HEK293 (cell line): ENCODE data around the gene TBC1D19.

Experiments used
- CTCF ChIA-PET: fragments of 350-600 bp; formaldehyde crosslinking; extraction: SDS; loops from one replicate; lab custom pipeline; 2021; ENCODE audit warnings: antibody characterized with exemption; lab: Yijun Ruan, JAX
- POLR2A ChIA-PET: fragments of 300-600 bp; formaldehyde crosslinking; extraction: SDS; loops from one replicate; lab custom pipeline; 2020; ENCODE audit warnings: antibody characterized with exemption, inconsistent platforms; lab: Yijun Ruan, JAX
- H3K27ac ChIP-seq: fragments of 200-500 bp; sonication (Bioruptor generic); 2 replicates; pipeline ENCODE4 v1.5.1; 2014; ENCODE audit warnings: low read depth, low read length, control low read depth, inconsistent platforms; ENCODE audit errors: extremely low read depth
- H3K36me3 ChIP-seq, 2 experiments: fragments of 200-500 bp in 1 of 2; sonication (Bioruptor generic) in 1 of 2; 1 replicate in 1 of 2; 2 replicates in 1 of 2; pipeline ENCODE4 v1.5.1; 2014 to 2017; ENCODE audit warnings: inconsistent platforms in 2 of 2, low read length in 2 of 2; ENCODE audit not compliant: control insufficient read depth in 2 of 2, insufficient read depth in 1 of 2
- H3K4me1 ChIP-seq: fragments of 200-500 bp; sonication (Bioruptor generic); 2 replicates; pipeline ENCODE4 v1.5.1; 2014; ENCODE audit warnings: mild to moderate bottlenecking, low read length, inconsistent platforms; ENCODE audit not compliant: control insufficient read depth, insufficient read depth
- H3K4me3 ChIP-seq: 2 replicates; pipeline ENCODE4 v1.5.1; 2011; ENCODE audit warnings: low read depth, mild to moderate bottlenecking, control low read depth, low read length, moderate library complexity
- H3K9me3 ChIP-seq: fragments of 200-500 bp; sonication (Bioruptor generic); 2 replicates; pipeline ENCODE4 v1.5.1; 2014; ENCODE audit warnings: low read depth, low read length, inconsistent platforms; ENCODE audit not compliant: control insufficient read depth, insufficient read depth
- EGR2 ChIP-seq: fragments of 450-650 bp; formaldehyde crosslinking; IDR thresholded peaks from 2 replicates; pipeline ENCODE4 v1.5.1; 2016; ENCODE audit warnings: low read depth, missing biosample characterization, missing genetic modification characterization
- FEZF1 ChIP-seq: fragments of 450-650 bp; formaldehyde crosslinking; IDR thresholded peaks from 2 replicates; pipeline ENCODE4 v1.5.1; 2016; ENCODE audit warnings: missing biosample characterization, missing genetic modification characterization
- HOXD13 ChIP-seq: sonication (generic); formaldehyde crosslinking; IDR thresholded peaks from 2 replicates; pipeline ENCODE4 v1.8.0; 2022; ENCODE audit warnings: missing genetic modification reagents, borderline replicate concordance
- SALL2 ChIP-seq: fragments of 450-650 bp; formaldehyde crosslinking; IDR thresholded peaks from 2 replicates; pipeline ENCODE4 v1.5.0; 2017; ENCODE audit warnings: missing biosample characterization, mild to moderate bottlenecking, missing genetic modification characterization, borderline replicate concordance
- ZBTB21 ChIP-seq: fragments of 450-650 bp; formaldehyde crosslinking; IDR thresholded peaks from 2 replicates; pipeline ENCODE4 v1.5.1; 2017; ENCODE audit warnings: missing biosample characterization, missing genetic modification characterization
- ZBTB48 ChIP-seq: fragments of 450-650 bp; formaldehyde crosslinking; IDR thresholded peaks from 2 replicates; pipeline ENCODE4 v1.5.1; 2016; ENCODE audit warnings: missing biosample characterization, missing genetic modification characterization
- ZNF112 ChIP-seq: fragments of 450-650 bp; formaldehyde crosslinking; IDR thresholded peaks from 2 replicates; pipeline ENCODE4 v1.5.0; 2017; ENCODE audit warnings: missing biosample characterization, missing genetic modification characterization
- ZNF114 ChIP-seq: fragments of 450-650 bp; formaldehyde crosslinking; IDR thresholded peaks from 2 replicates; pipeline ENCODE4 v1.5.0; 2017; ENCODE audit warnings: missing biosample characterization, missing genetic modification characterization
- ZNF202 ChIP-seq: fragments of 450-650 bp; formaldehyde crosslinking; IDR thresholded peaks from 2 replicates; pipeline ENCODE4 v1.5.1; 2016; ENCODE audit warnings: missing biosample characterization, missing genetic modification characterization, borderline replicate concordance
- ZNF223 ChIP-seq: fragments of 450-650 bp; formaldehyde crosslinking; IDR thresholded peaks from 2 replicates; pipeline ENCODE4 v1.5.1; 2016; ENCODE audit warnings: missing biosample characterization, missing genetic modification characterization
- ZNF24 ChIP-seq: fragments of 450-650 bp; formaldehyde crosslinking; IDR thresholded peaks from 2 replicates; pipeline ENCODE4 v1.5.1; 2016; ENCODE audit warnings: missing biosample characterization, missing genetic modification characterization
- ZNF280D ChIP-seq: fragments of 450-650 bp; formaldehyde crosslinking; IDR thresholded peaks from 2 replicates; pipeline ENCODE4 v1.5.1; 2016; ENCODE audit warnings: missing biosample characterization, missing genetic modification characterization
- ZNF292 ChIP-seq: fragments of 450-650 bp; formaldehyde crosslinking; IDR thresholded peaks from 2 replicates; pipeline ENCODE4 v1.5.1; 2016; ENCODE audit warnings: low read depth, missing biosample characterization, missing genetic modification characterization, borderline replicate concordance
- ZNF324 ChIP-seq: fragments of 450-650 bp; formaldehyde crosslinking; IDR thresholded peaks from 2 replicates; pipeline ENCODE4 v1.5.1; 2016; ENCODE audit warnings: missing biosample characterization, missing genetic modification characterization
- ZNF501 ChIP-seq: fragments of 450-650 bp; formaldehyde crosslinking; IDR thresholded peaks from 2 replicates; pipeline ENCODE4 v1.5.1; 2016; ENCODE audit warnings: missing biosample characterization, missing genetic modification characterization
- ZNF521 ChIP-seq: fragments of 450-650 bp; formaldehyde crosslinking; IDR thresholded peaks from 2 replicates; pipeline ENCODE4 v1.5.1; 2017; ENCODE audit warnings: missing biosample characterization, mild to moderate bottlenecking, missing genetic modification characterization
- ZNF580 ChIP-seq: fragments of 450-650 bp; formaldehyde crosslinking; IDR thresholded peaks from 2 replicates; pipeline ENCODE4 v1.5.1; 2016; ENCODE audit warnings: missing biosample characterization, missing genetic modification characterization
- ZNF596 ChIP-seq: fragments of 450-650 bp; IDR thresholded peaks from 2 replicates; pipeline ENCODE4 v1.5.0; 2018; ENCODE audit warnings: missing biosample characterization, mild to moderate bottlenecking, missing genetic modification characterization, moderate library complexity
- ZNF701 ChIP-seq: fragments of 450-650 bp; formaldehyde crosslinking; IDR thresholded peaks from 2 replicates; pipeline ENCODE4 v1.5.1; 2016; ENCODE audit warnings: missing biosample characterization, missing genetic modification characterization
- ZNF747 ChIP-seq: fragments of 450-650 bp; formaldehyde crosslinking; IDR thresholded peaks from 2 replicates; pipeline ENCODE4 v1.5.1; 2016; ENCODE audit warnings: missing biosample characterization, missing genetic modification characterization
- ZNF76 ChIP-seq: fragments of 450-650 bp; formaldehyde crosslinking; IDR thresholded peaks from 2 replicates; pipeline ENCODE4; 2016; ENCODE audit warnings: low read depth, missing biosample characterization, missing genetic modification characterization, borderline replicate concordance
- ZNF830 ChIP-seq: fragments of 450-650 bp; IDR thresholded peaks from 2 replicates; pipeline ENCODE4 v1.5.0; 2018; ENCODE audit warnings: missing biosample characterization, missing genetic modification characterization, low read depth, mild to moderate bottlenecking, moderate library complexity
- ZNF843 ChIP-seq: fragments of 450-650 bp; formaldehyde crosslinking; IDR thresholded peaks from 2 replicates; pipeline ENCODE4 v1.5.1; 2016; ENCODE audit warnings: missing biosample characterization, missing genetic modification characterization
- TF ChIP-seq, protein P1 (sequence below): sonication (generic); formaldehyde crosslinking; IDR thresholded peaks from 2 replicates; pipeline ENCODE4 v1.8.1; 2022; ENCODE audit warnings: mild to moderate bottlenecking, moderate library complexity, missing genetic modification reagents
- TF ChIP-seq, protein P2 (sequence below): fragments of 450-650 bp; formaldehyde crosslinking; IDR thresholded peaks from 2 replicates; pipeline ENCODE4 v1.5.1; 2016; ENCODE audit warnings: missing biosample characterization, missing genetic modification characterization, low read depth
- TF ChIP-seq, protein P3 (sequence below): fragments of 450-650 bp; formaldehyde crosslinking; IDR thresholded peaks from 2 replicates; pipeline ENCODE4 v1.5.1; 2017; ENCODE audit warnings: missing biosample characterization, missing genetic modification characterization

TBC1D19 gene

DNA sequence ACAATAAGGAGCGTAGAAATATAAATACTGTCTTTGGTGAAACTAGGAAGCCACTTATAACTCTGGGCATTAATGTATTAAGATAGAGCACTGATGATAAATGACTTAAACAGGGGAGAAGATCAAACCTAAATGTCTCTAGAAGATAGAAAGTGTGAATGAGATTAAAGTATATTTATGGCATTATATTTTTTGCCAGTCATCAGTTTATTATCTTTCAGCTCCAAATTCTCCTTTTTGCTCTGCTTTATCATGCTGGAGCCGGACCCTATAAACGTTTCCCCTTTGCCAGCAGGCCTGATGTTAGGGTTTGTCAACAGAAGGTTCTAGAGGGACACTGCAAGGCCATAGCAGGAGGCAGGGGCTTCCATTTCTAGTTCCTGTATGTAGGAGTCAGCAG, 76.4 kb downstream of the TBC1D19 start (continued):
- TF ChIP-seq ZNF280D (tag by site-specific recombination), result no peak
- TF ChIP-seq SALL2 (tag by site-specific recombination), result no peak

- H3K27ac ChIP-seq, result no peak overlapping the region
- H3K9me3 ChIP-seq, result no peaks in the 10 kb centered on the region
- 0 out of 2 replicates have a peak, but pooled peaks cover 2% of the 10 kb centered on the region for H3K4me1 ChIP-seq
- TF ChIP-seq ZNF747 (tag by site-specific recombination) (no peak), ZNF580 (peak; percentile 45; the same call in 1 of the 2 replicates), ZBTB21 (tag by site-specific recombination) (no peak), FEZF1 (tag by site-specific recombination) (0 out of 2 replicates have a peak, but pooled peaks have one; percentile 14), ZNF24 (tag by site-specific recombination) (no peak), ZNF76 (no peak), ZNF324 (tag by site-specific recombination) (no peak), ZNF292 (no peak), ZNF843 (tag by site-specific recombination) (peak; percentile 50; the same call in 1 of the 2 replicates), HOXD13 (CRISPR knock-in tag) (0 out of 2 replicates have a peak, but pooled peaks have one; percentile 48), EGR2 (tag by site-specific recombination) (no peak), ZNF202 (tag by site-specific recombination) (no peak)
- TF ChIP-seq, protein P1, sequence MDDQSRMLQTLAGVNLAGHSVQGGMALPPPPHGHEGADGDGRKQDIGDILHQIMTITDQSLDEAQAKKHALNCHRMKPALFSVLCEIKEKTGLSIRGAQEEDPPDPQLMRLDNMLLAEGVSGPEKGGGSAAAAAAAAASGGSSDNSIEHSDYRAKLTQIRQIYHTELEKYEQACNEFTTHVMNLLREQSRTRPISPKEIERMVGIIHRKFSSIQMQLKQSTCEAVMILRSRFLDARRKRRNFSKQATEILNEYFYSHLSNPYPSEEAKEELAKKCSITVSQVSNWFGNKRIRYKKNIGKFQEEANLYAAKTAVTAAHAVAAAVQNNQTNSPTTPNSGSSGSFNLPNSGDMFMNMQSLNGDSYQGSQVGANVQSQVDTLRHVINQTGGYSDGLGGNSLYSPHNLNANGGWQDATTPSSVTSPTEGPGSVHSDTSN (CRISPR knock-in tag), result no peak
- TF ChIP-seq, protein P2, sequence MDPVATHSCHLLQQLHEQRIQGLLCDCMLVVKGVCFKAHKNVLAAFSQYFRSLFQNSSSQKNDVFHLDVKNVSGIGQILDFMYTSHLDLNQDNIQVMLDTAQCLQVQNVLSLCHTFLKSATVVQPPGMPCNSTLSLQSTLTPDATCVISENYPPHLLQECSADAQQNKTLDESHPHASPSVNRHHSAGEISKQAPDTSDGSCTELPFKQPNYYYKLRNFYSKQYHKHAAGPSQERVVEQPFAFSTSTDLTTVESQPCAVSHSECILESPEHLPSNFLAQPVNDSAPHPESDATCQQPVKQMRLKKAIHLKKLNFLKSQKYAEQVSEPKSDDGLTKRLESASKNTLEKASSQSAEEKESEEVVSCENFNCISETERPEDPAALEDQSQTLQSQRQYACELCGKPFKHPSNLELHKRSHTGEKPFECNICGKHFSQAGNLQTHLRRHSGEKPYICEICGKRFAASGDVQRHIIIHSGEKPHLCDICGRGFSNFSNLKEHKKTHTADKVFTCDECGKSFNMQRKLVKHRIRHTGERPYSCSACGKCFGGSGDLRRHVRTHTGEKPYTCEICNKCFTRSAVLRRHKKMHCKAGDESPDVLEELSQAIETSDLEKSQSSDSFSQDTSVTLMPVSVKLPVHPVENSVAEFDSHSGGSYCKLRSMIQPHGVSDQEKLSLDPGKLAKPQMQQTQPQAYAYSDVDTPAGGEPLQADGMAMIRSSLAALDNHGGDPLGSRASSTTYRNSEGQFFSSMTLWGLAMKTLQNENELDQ (tag by site-specific recombination), result no peak
- TF ChIP-seq, all 188 proteins: peak for 4
- ChIA-PET CTCF (no interaction called here), POLR2A (no interaction called here)
- Histone ChIP-seq H3K36me3 (peaks cover 0 to 7% of the 10 kb centered on the region in 2 experiments; a peak in 1 of 3 replicates), H3K4me3 (no peak overlapping the region)
Measured at GRCh38 chr4:26663888-26664287, 80.0 kb downstream of the TBC1D19 start.

DNA sequence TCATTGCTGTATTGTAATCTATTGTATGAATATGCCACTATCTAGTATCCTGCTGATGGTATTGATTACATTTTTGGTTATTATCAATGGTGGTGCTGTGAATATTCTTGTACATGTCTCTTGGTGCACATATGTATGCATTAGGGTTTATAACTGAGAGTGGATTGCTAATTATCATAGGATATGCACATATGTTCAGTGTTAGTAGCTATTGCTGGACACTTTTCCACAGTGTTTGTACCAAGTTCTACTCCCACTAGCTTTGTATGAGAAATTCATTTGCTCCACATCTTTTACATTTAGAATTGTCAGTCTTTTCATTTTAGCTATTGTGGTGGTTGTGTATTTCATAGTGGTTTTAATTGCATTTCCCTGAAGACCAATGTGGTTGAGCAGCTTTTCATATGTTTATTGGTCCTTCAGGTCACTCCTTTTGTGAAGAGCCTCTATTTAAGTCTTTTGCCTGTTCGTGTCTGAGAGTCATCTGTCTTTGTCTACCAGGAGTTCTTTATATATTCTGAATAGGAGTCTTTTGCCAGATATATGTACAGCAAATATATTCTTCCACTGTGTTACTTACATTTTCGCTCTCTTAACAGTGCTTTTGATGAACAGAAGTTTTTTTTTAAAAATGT, 87.1 kb downstream of the TBC1D19 start:
- TF ChIP-seq, protein P3, sequence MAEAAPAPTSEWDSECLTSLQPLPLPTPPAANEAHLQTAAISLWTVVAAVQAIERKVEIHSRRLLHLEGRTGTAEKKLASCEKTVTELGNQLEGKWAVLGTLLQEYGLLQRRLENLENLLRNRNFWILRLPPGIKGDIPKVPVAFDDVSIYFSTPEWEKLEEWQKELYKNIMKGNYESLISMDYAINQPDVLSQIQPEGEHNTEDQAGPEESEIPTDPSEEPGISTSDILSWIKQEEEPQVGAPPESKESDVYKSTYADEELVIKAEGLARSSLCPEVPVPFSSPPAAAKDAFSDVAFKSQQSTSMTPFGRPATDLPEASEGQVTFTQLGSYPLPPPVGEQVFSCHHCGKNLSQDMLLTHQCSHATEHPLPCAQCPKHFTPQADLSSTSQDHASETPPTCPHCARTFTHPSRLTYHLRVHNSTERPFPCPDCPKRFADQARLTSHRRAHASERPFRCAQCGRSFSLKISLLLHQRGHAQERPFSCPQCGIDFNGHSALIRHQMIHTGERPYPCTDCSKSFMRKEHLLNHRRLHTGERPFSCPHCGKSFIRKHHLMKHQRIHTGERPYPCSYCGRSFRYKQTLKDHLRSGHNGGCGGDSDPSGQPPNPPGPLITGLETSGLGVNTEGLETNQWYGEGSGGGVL (tag by site-specific recombination), result no peak
- TF ChIP-seq ZNF223 (tag by site-specific recombination) (no peak), EGR2 (tag by site-specific recombination) (no peak), ZNF114 (tag by site-specific recombination) (no peak), ZNF701 (no peak), ZNF112 (tag by site-specific recombination) (no peak), ZNF830 (no peak), ZBTB48 (tag by site-specific recombination) (no peak), ZNF501 (no peak), ZNF521 (tag by site-specific recombination) (no peak), ZNF596 (tag by site-specific recombination) (no peak)
- Histone ChIP-seq H3K27ac (no peak overlapping the region), H3K9me3 (no peaks in the 10 kb centered on the region), H3K4me3 (no peak overlapping the region), H3K4me1 (no peaks in the 10 kb centered on the region), H3K36me3 (no peaks in the 10 kb centered on the region)
- POLR2A ChIA-PET, result no interaction called here
- CTCF ChIA-PET, result no interaction called here
